Measurements from ENCODE around the gene ARHGEF9.

ARHGEF9 gene

GRCh38 chrX:63708801-63709200 lies 76.2 kb downstream of the ARHGEF9 start:
- TF ChIP-seq SIN3A (IDR thresholded peaks at IDR 0.05; ENCODE audit: borderline replicate concordance, insufficient read depth, low read length) (no peak), POLR2AphosphoS5 (IDR thresholded peaks at IDR 0.05; ENCODE audit: low read depth, low read length) (no peak), TAF1 (IDR thresholded peaks at IDR 0.05; ENCODE audit: borderline replicate concordance, insufficient read depth, low read length) (no peak), FOXP2 (optimal IDR thresholded peaks at IDR 0.05; ENCODE audit: borderline replicate concordance, extremely low read depth, extremely low read length, insufficient read depth) (no peak), REST (IDR thresholded peaks at IDR 0.05; ENCODE audit: insufficient read depth in 1 of 2, low read depth in 2 of 2, low read length in 2 of 2) (no peak)

DNA sequence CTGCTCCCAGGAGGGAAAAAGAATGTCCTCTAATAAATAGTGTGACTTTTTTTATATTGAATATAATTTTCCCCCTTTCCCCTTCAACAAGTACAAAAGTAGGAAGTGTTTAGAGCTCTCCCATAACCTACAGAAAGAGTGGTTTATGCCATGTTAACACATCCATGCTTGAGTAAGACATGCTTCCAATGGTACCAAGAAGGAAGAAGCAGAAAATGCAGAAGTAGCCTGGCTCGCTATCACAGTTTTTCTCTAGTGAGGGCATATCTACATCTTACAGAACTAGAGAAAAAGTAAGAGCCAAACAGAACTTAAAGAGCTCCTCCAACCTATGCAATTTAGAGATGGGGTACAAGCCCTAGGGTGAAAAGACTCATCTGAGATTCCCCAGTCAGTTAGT lies 82.5 kb downstream of the ARHGEF9 start:
- TF ChIP-seq SIN3A (IDR thresholded peaks at IDR 0.05; ENCODE audit: borderline replicate concordance, insufficient read depth, low read length) (no peak), REST (IDR thresholded peaks at IDR 0.05; ENCODE audit: insufficient read depth in 1 of 2, low read depth in 2 of 2, low read length in 2 of 2) (no peak), FOXP2 (optimal IDR thresholded peaks at IDR 0.05; ENCODE audit: borderline replicate concordance, extremely low read depth, extremely low read length, insufficient read depth) (no peak), TAF1 (IDR thresholded peaks at IDR 0.05; ENCODE audit: borderline replicate concordance, insufficient read depth, low read length) (no peak), POLR2AphosphoS5 (IDR thresholded peaks at IDR 0.05; ENCODE audit: low read depth, low read length) (no peak)

DNA sequence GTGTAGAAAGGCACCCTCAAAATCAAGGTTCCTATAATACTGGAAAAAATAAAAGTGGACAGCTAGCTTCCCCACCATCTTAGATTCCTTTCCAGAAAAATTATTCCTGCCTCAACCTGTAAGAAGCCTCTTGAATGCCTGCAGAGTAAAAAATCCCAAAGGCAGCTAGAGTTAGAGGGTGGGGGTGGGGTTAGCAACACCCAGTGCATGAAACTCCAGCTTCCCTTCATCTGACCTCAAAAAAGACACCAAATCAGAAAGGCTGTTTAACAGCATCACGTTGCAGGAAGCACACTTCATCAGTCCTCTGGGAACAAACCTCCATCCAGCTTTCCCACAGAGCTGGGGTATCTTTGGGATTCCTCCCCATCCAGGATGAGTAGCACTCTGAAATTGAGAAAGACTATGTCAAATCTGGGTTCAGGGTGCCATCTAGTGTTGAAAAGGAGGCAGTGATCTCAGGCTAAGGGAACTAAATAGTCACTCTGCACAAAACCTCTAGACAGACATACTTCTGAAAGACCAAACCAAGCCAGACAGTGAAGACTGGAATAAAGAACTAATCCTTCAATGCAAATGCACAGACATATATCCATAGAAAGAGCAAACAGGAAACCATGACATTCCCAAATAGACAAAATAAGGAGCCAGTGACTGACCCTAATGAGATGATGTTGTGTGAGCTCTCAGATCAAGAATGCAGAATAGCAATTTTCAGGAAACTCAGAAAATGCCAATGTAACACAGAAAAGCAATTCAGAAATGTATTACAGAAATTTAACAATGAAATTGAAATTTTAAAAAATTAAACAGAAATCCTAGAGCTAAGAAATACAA lies 97.9 kb downstream of the ARHGEF9 start:
- no peak for TF ChIP-seq FOXP2 (optimal IDR thresholded peaks at IDR 0.05; ENCODE audit: borderline replicate concordance, extremely low read depth, extremely low read length, insufficient read depth)
- no peak for TF ChIP-seq SIN3A (IDR thresholded peaks at IDR 0.05; ENCODE audit: borderline replicate concordance, insufficient read depth, low read length)
- no peak for TF ChIP-seq POLR2AphosphoS5 (IDR thresholded peaks at IDR 0.05; ENCODE audit: low read depth, low read length)
- TF ChIP-seq REST (IDR thresholded peaks at IDR 0.05; ENCODE audit: insufficient read depth in 1 of 2, low read depth in 2 of 2, low read length in 2 of 2): no peak
- no peak for TF ChIP-seq TAF1 (IDR thresholded peaks at IDR 0.05; ENCODE audit: borderline replicate concordance, insufficient read depth, low read length)

DNA sequence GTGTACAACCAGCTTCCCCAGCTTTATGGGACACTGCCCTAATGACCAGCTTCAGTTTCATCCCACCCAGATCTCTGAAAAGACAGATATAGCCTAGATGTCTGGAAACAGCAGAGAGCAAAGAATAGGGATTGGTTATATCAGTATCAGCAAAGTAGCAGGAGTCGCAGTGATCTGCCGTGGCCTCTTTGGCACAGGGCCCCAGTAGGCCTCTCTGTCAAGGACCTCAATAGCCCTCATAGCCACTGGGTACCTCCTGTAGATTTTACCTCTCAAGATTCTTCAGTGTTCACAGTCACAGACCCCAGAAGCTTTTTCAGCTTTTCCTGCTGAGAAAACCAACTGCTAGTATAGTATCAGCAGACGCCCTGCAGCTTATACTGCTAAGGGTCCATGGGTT lies 104.6 kb downstream of the ARHGEF9 start:
- TF ChIP-seq FOXP2 (optimal IDR thresholded peaks at IDR 0.05; ENCODE audit: borderline replicate concordance, extremely low read depth, extremely low read length, insufficient read depth): no peak
- TF ChIP-seq SIN3A (IDR thresholded peaks at IDR 0.05; ENCODE audit: borderline replicate concordance, insufficient read depth, low read length): no peak
- TF ChIP-seq REST (IDR thresholded peaks at IDR 0.05; ENCODE audit: insufficient read depth in 1 of 2, low read depth in 2 of 2, low read length in 2 of 2): no peak
- TF ChIP-seq TAF1 (IDR thresholded peaks at IDR 0.05; ENCODE audit: borderline replicate concordance, insufficient read depth, low read length): no peak
- TF ChIP-seq POLR2AphosphoS5 (IDR thresholded peaks at IDR 0.05; ENCODE audit: low read depth, low read length): no peak
